Mucosa of descending colon (tissue), 3 donors: ENCODE data around the gene TMC8. TPM values are rescaled to one million over a fixed set of nuclear protein-coding genes. Genes with fewer than 3 reads are reported as not detected.

Source experiments
- ATAC-seq: fragments of 200-7000 bp; cut with Tn5 transposase; one replicate; pipeline ENCODE4 v1.9.1; 2020; ENCODE audit warnings: mild to moderate bottlenecking, moderate library complexity
- DNase-seq, 3 donors: peaks; one replicate each; pipeline ENCODE4 v3.0.0-alpha.2; 2020
- H3K36me3 ChIP-seq: fragments of 200-600 bp; one replicate; pipeline ENCODE4 v1.8.0; 2021; ENCODE audit warnings: low read depth, mild to moderate bottlenecking
- H3K4me1 ChIP-seq: fragments of 200-600 bp; one replicate; pipeline ENCODE4 v1.8.0; 2021; ENCODE audit warnings: low read depth, mild to moderate bottlenecking
- H3K4me3 ChIP-seq: fragments of 200-600 bp; one replicate; pipeline ENCODE4 v1.8.0; 2021; ENCODE audit warnings: mild to moderate bottlenecking
- H3K9me3 ChIP-seq: fragments of 200-600 bp; one replicate; pipeline ENCODE4 v1.8.0; 2021; ENCODE audit warnings: mild to moderate bottlenecking
- CTCF ChIP-seq: fragments of 200-600 bp; IDR thresholded peaks from one replicate; pipeline ENCODE4 v1.8.0; 2022; ENCODE audit warnings: antibody characterized with exemption, mild to moderate bottlenecking
- intact Hi-C, 2 donors: fragments of 100-400 bp; cut with DNase I in 1 of 2; cut with micrococcal nuclease in 1 of 2; formaldehyde crosslinking; loops; one replicate each; pipeline versions ENCODE4 v1.11.0 to v1.11.1; 2022; cut with DNase I, micrococcal nuclease
- total RNA-seq, 3 donors: library from RNA; stranded (reverse); fragmentation: NEBNext Ultra II Directional in 2 of 3; extraction: Animal tissue kit (Norgen Biotek cat#: 25700) in 2 of 3; gene quantifications; one replicate each; pipeline versions ENCODE4 v1.2.1 to v1.2.4, GENCODE V29; 2021 to 2023
- donor health status: DM: no; HTN: no; CAD: no; lungs with moderate emphysema.
- donor health status: DM: no; HTN: no; CAD: no.
- donor health status: DM: no; HTN: yes; CAD: no.

TMC8 gene
- total RNA-seq, 3 donors from 2014 or later = 6.0 to 11.4 (median 8.5) TPM

- H3K36me3 ChIP-seq = no peaks in the 10 kb centered on the region
- peaks cover 56% of the 10 kb centered on the region for H3K4me1 ChIP-seq
- no peak for TF ChIP-seq CTCF
- H3K9me3 ChIP-seq = no peaks in the 10 kb centered on the region
- ATAC-seq (no peak), DNase-seq (no peak)
- H3K4me3 ChIP-seq = no peak overlapping the region
- intact Hi-C loops = no loop called here
Observed at GRCh38 chr17:78146881-78147280, 16.3 kb downstream of the TMC8 start.

GRCh38 chr17:78147315-78147998 lies 16.9 kb downstream of the TMC8 start:
- peaks cover 53% of the 10 kb centered on the region for H3K4me1 ChIP-seq
- intact Hi-C loops = no loop called here
- DNase-seq = peak in 2 of 3 donors; percentile 64 to 87
- no peak for TF ChIP-seq CTCF
- no peaks in the 10 kb centered on the region for H3K9me3 ChIP-seq
- H3K4me3 ChIP-seq = no peak overlapping the region
- no peaks in the 10 kb centered on the region for H3K36me3 ChIP-seq
- peak; percentile 57 for ATAC-seq

GRCh38 chr17:78148286-78149016 lies 17.9 kb downstream of the TMC8 start:
- Histone ChIP-seq H3K36me3 (no peaks in the 10 kb centered on the region), H3K9me3 (no peaks in the 10 kb centered on the region), H3K4me3 (no peak overlapping the region), H3K4me1 (peaks cover 53% of the 10 kb centered on the region)
- no peak for TF ChIP-seq CTCF
- intact Hi-C loops = no loop called here
- DNase-seq (no peak), ATAC-seq (no peak)

- TF ChIP-seq CTCF = no peak
- H3K4me3 ChIP-seq = no peak overlapping the region
- DNase-seq (peak; percentile 79 to 82 (median 79)), ATAC-seq (peak; percentile 76)
- intact Hi-C loops = no loop called here
- no peaks in the 10 kb centered on the region for H3K9me3 ChIP-seq
- peaks cover 35% of the 10 kb centered on the region for H3K4me1 ChIP-seq
- no peaks in the 10 kb centered on the region for H3K36me3 ChIP-seq
Observed at GRCh38 chr17:78151514-78152008, 21.0 kb downstream of the TMC8 start.

- Histone ChIP-seq H3K36me3 (no peaks in the 10 kb centered on the region), H3K4me3 (no peak overlapping the region), H3K9me3 (no peaks in the 10 kb centered on the region), H3K4me1 (peaks cover 21% of the 10 kb centered on the region)
- ATAC-seq (peak; percentile 76), DNase-seq (peak in 1 of 3 donors; percentile 73)
- no peak for TF ChIP-seq CTCF
- intact Hi-C loops = no loop called here
Observed at GRCh38 chr17:78154903-78155811, 24.6 kb downstream of the TMC8 start.
